Heart right ventricle (tissue), 16 donors: ENCODE measurements around the gene ELFN1. TPM values are rescaled to one million over a fixed set of nuclear protein-coding genes. Genes with fewer than 3 reads are reported as not detected.

Experiments used
- ATAC-seq, 8 donors: fragments of 200-7000 bp; cut with Tn5 transposase; one replicate each; pipeline ENCODE4 v1.9.1; 2020; ENCODE audit warnings: mild to moderate bottlenecking in 8 of 8, moderate library complexity in 8 of 8, moderate number of reproducible peaks in 1 of 8
- DNase-seq, 2 donors: peaks; one replicate each; pipeline ENCODE4 v3.0.0-alpha.2; 2020
- H3K27ac ChIP-seq, 10 donors: fragments of 200-600 bp; sonication (generic) in 2 of 10; one replicate each; pipeline versions ENCODE4 v1.5.0 to v1.8.0; 2020 to 2022; ENCODE audit warnings: mild to moderate bottlenecking in 3 of 10
- H3K27me3 ChIP-seq, 7 donors: fragments of 200-600 bp; one replicate each; pipeline ENCODE4 v1.8.0; 2021 to 2022; ENCODE audit warnings: mild to moderate bottlenecking in 2 of 7
- H3K36me3 ChIP-seq, 9 donors: fragments of 200-600 bp; sonication (generic) in 1 of 9; one replicate each; pipeline versions ENCODE4 v1.5.0 to v1.8.0; 2020 to 2022; ENCODE audit warnings: mild to moderate bottlenecking in 2 of 9
- H3K4me1 ChIP-seq, 9 donors: fragments of 200-600 bp; sonication (generic) in 1 of 9; one replicate each; pipeline versions ENCODE4 v1.5.0 to v1.8.0; 2020 to 2022; ENCODE audit warnings: mild to moderate bottlenecking in 4 of 9
- H3K4me3 ChIP-seq, 10 donors: fragments of 200-600 bp; sonication (generic) in 2 of 10; one replicate each; pipeline versions ENCODE4 v1.5.0 to v1.8.0; 2020 to 2022; ENCODE audit warnings: mild to moderate bottlenecking in 7 of 10, moderate library complexity in 2 of 10
- H3K9me3 ChIP-seq, 11 donors: fragments of 200-600 bp in 10 of 11; sonication (generic) in 2 of 11; one replicate each; pipeline versions ENCODE4 v1.5.0 to v1.8.0; 2013 to 2022; ENCODE audit warnings: mild to moderate bottlenecking in 2 of 11, control low read depth in 1 of 11, moderate library complexity in 1 of 11
- WGBS, 2 donors: extraction: QIAGEN DNeasy Blood & Tissue Kit; methylation state at CpG; one replicate each; pipeline ENCODE4 v1.1.7; 2013; ENCODE audit warnings: inconsistent platforms in 1 of 2; 5-methylcytosine and 5-hydroxymethylcytosine counted together
- intact Hi-C, 10 donors: fragments of 100-400 bp; cut with DNase I; formaldehyde crosslinking; loops; one replicate each; pipeline versions ENCODE4 v1.11.1 to v1.14.2; 2022
- polyA plus RNA-seq, 2 donors: library from polyadenylated mRNA; stranded (reverse); fragments of 200-250 nt; gene quantifications; one replicate each; pipeline ENCODE4 v1.2.3, GENCODE V29; 2013
- total RNA-seq, 10 donors: library from RNA; stranded (reverse); fragmentation: NEBNext Ultra II Directional in 3 of 10; extraction: Animal tissue kit (Norgen Biotek cat#: 25700) in 3 of 10; gene quantifications; one replicate each; pipeline versions ENCODE4 v1.2.1 to v1.2.4, GENCODE V29; 2021 to 2023
- TF ChIP-seq, protein P1 (sequence below), 9 donors: fragments of 200-600 bp; sonication (generic) in 2 of 9; IDR thresholded peaks; one replicate each; pipeline versions ENCODE4 v1.5.0 to v1.8.0; 2021 to 2022; ENCODE audit warnings: antibody characterized with exemption in 9 of 9, mild to moderate bottlenecking in 5 of 9, moderate library complexity in 1 of 9
- donor health status: Arrhythmogenic right ventricular cardiomyopathy.
- donor health status: ischemic (EF 13 %, LVEDD 7.1; RV severe dilation, severe dysfunction).
- donor health status: healthy with polysubstance abuse.
- donor health status: DM: no; HTN: yes; CAD: no.
- donor health status: DM: no; HTN: no; CAD: no.
- donor health status: ischemic (EF 25% LVEDD 6.9; RV normal size, moderate dysfunction).
- donor health status: ischemic (EF 25% LVEDD 5.7; RV mildly dilated, moderate dysfunction).
- donor health status: healthy.
- donor health status: DM: yes; HTN: yes; CAD: no.
- donor health status: Ischemic cardiomyopathy.
- donor health status: ischemic (EF 35%, LVEDD 5.7; RV mildly dilated, moderate dysfunction).
- donor health status: nonischemic (EF 11% LVEDD 7.7; RV severe dilation, severe dysfunction).
- donor health status: DM: yes; HTN: yes; CAD: no.
- donor health status: PGD.
- donor health status: ischemic (EF 29% LVEDD 5.4; RV normal size, mild dysfunction).
- donor health status: nonischemic (EF 23%, LVEDD 6.1; RV moderate dilation, normal function).

The ELFN1 gene
- total and polyA plus RNA-seq, 12 donors = 3.0 to 9.5 (median 6.0) TPM

DNA sequence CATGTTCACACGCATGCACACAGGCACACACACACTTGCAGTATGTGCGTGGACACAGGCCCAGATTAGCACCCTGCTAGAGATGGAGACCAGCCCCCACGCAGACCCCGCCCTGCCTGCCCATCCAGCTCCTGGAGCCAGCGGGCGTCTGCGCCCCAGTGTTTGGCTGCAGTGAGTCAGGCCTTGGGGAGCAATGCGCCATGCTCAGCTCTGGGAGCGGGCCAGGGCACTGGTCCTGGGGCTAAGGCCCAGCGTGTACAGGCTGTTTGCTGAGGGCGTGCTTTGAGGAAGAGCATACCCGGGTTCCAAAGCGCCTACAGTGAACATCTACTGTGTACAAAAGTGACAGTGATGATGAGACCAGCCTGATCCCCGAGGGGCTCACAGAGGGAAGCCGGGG is 16.0 kb upstream of the ELFN1 start:
- TF ChIP-seq, protein P1, sequence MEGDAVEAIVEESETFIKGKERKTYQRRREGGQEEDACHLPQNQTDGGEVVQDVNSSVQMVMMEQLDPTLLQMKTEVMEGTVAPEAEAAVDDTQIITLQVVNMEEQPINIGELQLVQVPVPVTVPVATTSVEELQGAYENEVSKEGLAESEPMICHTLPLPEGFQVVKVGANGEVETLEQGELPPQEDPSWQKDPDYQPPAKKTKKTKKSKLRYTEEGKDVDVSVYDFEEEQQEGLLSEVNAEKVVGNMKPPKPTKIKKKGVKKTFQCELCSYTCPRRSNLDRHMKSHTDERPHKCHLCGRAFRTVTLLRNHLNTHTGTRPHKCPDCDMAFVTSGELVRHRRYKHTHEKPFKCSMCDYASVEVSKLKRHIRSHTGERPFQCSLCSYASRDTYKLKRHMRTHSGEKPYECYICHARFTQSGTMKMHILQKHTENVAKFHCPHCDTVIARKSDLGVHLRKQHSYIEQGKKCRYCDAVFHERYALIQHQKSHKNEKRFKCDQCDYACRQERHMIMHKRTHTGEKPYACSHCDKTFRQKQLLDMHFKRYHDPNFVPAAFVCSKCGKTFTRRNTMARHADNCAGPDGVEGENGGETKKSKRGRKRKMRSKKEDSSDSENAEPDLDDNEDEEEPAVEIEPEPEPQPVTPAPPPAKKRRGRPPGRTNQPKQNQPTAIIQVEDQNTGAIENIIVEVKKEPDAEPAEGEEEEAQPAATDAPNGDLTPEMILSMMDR (IDR thresholded peaks at IDR 0.05) = no peak
- intact Hi-C loops = loop anchor here in 1 of 10 donors (10.0 kb wide), 1 partner anchor 491 kb away; no protein-coding TSS in a partner anchor
- Histone ChIP-seq H3K27ac (no peak overlapping the region), H3K27me3 (peaks cover 0 to 52% (median 25%) of the 10 kb centered on the region in 7 donors), H3K9me3 (no peaks in the 10 kb centered on the region), H3K36me3 (no peaks in the 10 kb centered on the region), H3K4me1 (peaks cover 0 to under 1% (median 0%) of the 10 kb centered on the region in 9 donors), H3K4me3 (no peak overlapping the region)
- no peak for ATAC-seq
- no peak for DNase-seq
- WGBS, 2 donors = 90 to 93% methylated on average over 15 of the region's 15 CpGs

DNA sequence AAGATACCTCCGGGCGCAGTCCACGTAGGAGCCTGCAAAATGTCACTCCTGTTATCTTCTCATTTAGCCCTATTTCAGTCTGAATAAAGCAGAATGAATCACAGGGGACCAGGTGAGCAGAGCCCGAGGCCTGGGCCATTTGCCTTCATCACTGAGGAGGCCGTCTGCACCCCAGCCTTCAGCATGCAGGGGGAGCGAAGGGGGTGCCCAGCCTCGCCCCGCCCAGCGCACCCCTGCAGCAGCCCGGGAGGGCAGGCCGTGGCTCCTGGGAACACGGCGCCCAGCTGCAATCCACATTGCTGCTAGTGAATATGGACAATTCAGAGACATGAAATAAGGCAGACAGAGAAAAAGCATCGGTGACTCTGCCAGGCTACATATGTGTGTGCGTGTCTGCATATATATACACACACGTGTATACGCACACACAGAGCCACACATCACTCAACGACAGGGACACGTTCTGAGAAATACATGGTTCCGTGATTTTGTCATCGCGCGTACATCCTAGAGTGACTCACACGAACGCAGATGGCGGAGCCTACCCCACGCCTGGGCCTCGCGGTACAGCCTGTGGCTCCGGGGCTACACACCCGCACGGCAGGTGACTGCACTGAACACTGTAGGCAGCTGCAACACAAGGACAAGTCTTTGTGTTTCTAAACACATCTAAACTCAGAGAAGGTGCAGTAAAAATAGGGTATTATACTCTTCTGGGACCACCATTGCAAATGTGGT is 15.2 kb upstream of the ELFN1 start:
- ATAC-seq (no peak), DNase-seq (no peak)
- no peak overlapping the region for H3K27ac ChIP-seq
- H3K9me3 ChIP-seq = no peaks in the 10 kb centered on the region
- WGBS, 2 donors = 85 to 90% methylated on average over 32 of the region's 32 CpGs
- H3K4me3 ChIP-seq = no peak overlapping the region
- TF ChIP-seq, protein P1 (IDR thresholded peaks at IDR 0.05) = no peak
- intact Hi-C loops = loop anchor here in 1 of 10 donors (10.0 kb wide), 1 partner anchor 490 kb away; no protein-coding TSS in a partner anchor
- H3K36me3 ChIP-seq = no peaks in the 10 kb centered on the region
- no peaks in the 10 kb centered on the region for H3K4me1 ChIP-seq
- peaks cover 0 to 45% (median 28%) of the 10 kb centered on the region in 7 donors for H3K27me3 ChIP-seq

DNA sequence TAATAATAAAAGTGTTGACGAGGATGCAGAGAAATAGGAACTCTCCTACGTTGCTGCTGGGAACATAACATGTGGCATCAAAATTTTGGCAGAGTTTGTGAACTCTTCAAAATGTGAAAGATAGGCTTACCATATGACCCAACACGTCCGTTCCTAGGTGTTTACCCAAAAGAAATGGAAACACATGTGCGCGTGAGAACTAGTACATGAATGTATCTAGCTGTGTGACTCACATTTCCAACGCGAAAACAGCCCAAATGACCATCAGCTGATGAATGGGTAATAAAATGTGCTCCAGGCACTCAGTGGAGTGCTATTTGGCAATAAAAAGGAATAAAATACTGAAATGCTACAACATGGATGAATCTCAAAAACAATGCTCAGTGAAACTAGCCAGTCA is 10.4 kb upstream of the ELFN1 start:
- Histone ChIP-seq H3K36me3 (no peaks in the 10 kb centered on the region), H3K27ac (no peak overlapping the region), H3K4me3 (no peak overlapping the region), H3K27me3 (peaks cover 7 to 56% (median 33%) of the 10 kb centered on the region in 7 donors), H3K9me3 (peaks cover 0 to 5% (median 0%) of the 10 kb centered on the region in 11 donors), H3K4me1 (peaks cover 5 to 12% (median 9%) of the 10 kb centered on the region in 9 donors)
- intact Hi-C loops = loop anchor here in 7 of 10 donors (5.0 to 10.0 kb wide), 7 partner anchors 98 to 685 kb away; no protein-coding TSS in a partner anchor
- DNase-seq = no peak
- no peak for ATAC-seq
- WGBS, 2 donors = 83 to 84% methylated on average over 8 of the region's 8 CpGs
- TF ChIP-seq, protein P1 (IDR thresholded peaks at IDR 0.05) = no peak

DNA sequence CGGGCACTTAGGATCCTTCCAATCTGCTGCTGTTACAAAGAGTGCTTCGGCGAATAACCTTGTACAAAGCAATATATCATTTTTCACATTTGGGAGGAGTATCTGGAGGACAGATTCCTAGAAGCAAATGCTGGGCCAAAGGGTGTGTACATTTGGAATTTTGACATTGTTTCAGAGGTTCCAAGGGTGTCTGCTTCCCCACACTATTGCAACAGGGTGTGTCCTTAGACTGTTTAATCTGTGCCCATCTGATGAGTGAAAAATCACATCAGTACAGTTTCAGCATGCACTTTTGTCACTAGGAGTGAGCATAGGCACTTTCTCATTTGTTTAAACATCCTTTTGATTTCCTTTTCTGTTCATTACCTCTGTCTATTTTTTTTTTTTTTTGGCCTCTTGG is 8.6 kb upstream of the ELFN1 start:
- DNase-seq = no peak

More for the DNA sequence above, 8.6 kb upstream of the ELFN1 start:
- H3K36me3 ChIP-seq = no peaks in the 10 kb centered on the region
- TF ChIP-seq, protein P1 (IDR thresholded peaks at IDR 0.05) = no peak
- WGBS, 2 donors = 75 to 83% methylated on average over 3 of the region's 3 CpGs
- peaks cover 0 to 5% (median 0%) of the 10 kb centered on the region in 11 donors for H3K9me3 ChIP-seq
- intact Hi-C loops = loop anchor here in 7 of 10 donors (5.0 to 10.0 kb wide), 6 partner anchors 96 to 683 kb away; no protein-coding TSS in a partner anchor
- ATAC-seq = no peak
- H3K27me3 ChIP-seq = peaks cover 7 to 59% (median 30%) of the 10 kb centered on the region in 7 donors
- peaks cover 8 to 22% (median 20%) of the 10 kb centered on the region in 9 donors for H3K4me1 ChIP-seq
- no peak overlapping the region for H3K27ac ChIP-seq
- H3K4me3 ChIP-seq = no peak overlapping the region
